Uterus (tissue), 4 donors: ENCODE data around the gene KCMF1. TPM values are rescaled to one million over a fixed set of nuclear protein-coding genes. Genes with fewer than 3 reads are reported as not detected.

Experiments used
- DNase-seq, 2 donors: peaks; one replicate each; pipeline ENCODE4 v3.0.0-alpha.2; 2019 to 2020
- H3K27ac ChIP-seq, 2 donors: fragments of 200-600 bp; sonication (generic); 1 replicate in 1 of 2; 2 replicates in 1 of 2; pipeline ENCODE4 v1.5.1; 2016 to 2018
- H3K27me3 ChIP-seq, 2 donors: fragments of 200-600 bp; sonication (generic); one replicate each; pipeline ENCODE4 v1.5.1; 2018 to 2019; ENCODE audit warnings: control low read depth in 1 of 2
- H3K36me3 ChIP-seq, 2 donors: fragments of 200-600 bp; sonication (generic); one replicate each; pipeline ENCODE4 v1.5.1; 2019; ENCODE audit warnings: control low read depth in 1 of 2
- H3K4me1 ChIP-seq, 2 donors: fragments of 200-600 bp; sonication (generic); one replicate each; pipeline ENCODE4 v1.5.1; 2018 to 2019; ENCODE audit warnings: control low read depth in 1 of 2
- H3K4me3 ChIP-seq, 2 donors: fragments of 200-600 bp; sonication (generic); 1 replicate in 1 of 2; 2 replicates in 1 of 2; pipeline ENCODE4 v1.5.1; 2018 to 2019; ENCODE audit warnings: mild to moderate bottlenecking in 1 of 2
- H3K9me3 ChIP-seq, 2 donors: fragments of 200-600 bp; sonication (generic); one replicate each; pipeline ENCODE4 v1.5.1; 2019; ENCODE audit warnings: control low read depth in 1 of 2
- POLR2A ChIP-seq, 2 donors: fragments of 450-650 bp; IDR thresholded peaks; one replicate each; pipeline ENCODE4 v1.6.1; 2016; ENCODE audit warnings: antibody characterized with exemption in 2 of 2, mild to moderate bottlenecking in 1 of 2, moderate library complexity in 1 of 2
- intact Hi-C: fragments of 100-400 bp; cut with DNase I; formaldehyde crosslinking; loops from one replicate; pipeline ENCODE4 v1.15.1; 2023; ENCODE audit warnings: low total_unique reads
- total RNA-seq, 4 donors: library from RNA; depleted of rRNA in 3 of 4; stranded (reverse); fragments of >200 nt in 3 of 4; gene quantifications; one replicate each; pipeline versions ENCODE4 v1.1.0 to v1.2.4, GENCODE V29; 2014 to 2023
- TF ChIP-seq, protein P1 (sequence below), 4 experiments: fragments of 200-600 bp in 2 of 4; fragments of 450-650 bp in 2 of 4; sonication (generic) in 2 of 4; IDR thresholded peaks; one replicate each; pipeline ENCODE4 v1.5.1; 2016 to 2019; ENCODE audit warnings: antibody characterized with exemption in 4 of 4, mild to moderate bottlenecking in 2 of 4, moderate library complexity in 1 of 4
- donor health status: DM: yes; HTN: yes; CAD: no.

Gene KCMF1
- total RNA-seq, 4 donors from 2014 or later, result 6.9 to 58.3 (median 35.9) TPM

DNA sequence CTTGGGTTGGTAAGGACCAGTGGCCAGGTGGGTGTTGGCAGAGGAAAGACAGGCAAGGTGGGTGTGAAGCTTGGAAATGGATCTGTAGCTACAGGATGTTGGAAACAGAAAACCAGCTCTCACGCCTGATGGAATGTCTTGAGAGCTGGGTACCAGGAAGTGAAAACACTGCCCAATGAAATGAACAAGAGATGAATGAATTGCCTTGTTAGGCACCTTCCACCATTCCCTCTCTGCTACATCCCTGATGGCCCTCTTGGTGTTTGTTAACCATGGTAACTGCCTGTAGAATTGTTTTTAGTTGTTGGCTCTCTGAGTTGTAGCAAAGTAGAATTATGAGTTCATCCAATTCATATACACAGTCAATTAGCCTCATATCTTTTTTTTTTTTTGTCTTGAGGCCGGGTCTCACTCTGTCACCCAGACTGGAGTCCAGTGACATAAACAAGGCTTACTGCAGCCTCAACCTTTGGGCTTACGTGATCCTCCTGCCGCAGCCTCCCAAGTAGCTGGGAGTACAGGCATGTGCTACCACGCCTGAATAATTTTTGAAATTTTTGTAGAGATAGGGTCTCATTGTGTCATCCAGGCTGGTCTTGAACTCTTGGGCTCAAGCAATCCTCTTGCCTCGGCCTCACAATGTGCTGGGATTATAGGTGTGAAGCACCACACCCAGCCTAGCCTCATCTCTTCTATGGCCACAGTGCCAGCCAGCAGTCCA, 9.5 kb downstream of the KCMF1 start:
- Histone ChIP-seq H3K4me1 (peaks cover 0 to 3% of the 10 kb centered on the region in 2 donors), H3K4me3 (no peak overlapping the region), H3K36me3 (no peaks in the 10 kb centered on the region), H3K27ac (no peak overlapping the region), H3K27me3 (no peaks in the 10 kb centered on the region), H3K9me3 (no peaks in the 10 kb centered on the region)
- TF ChIP-seq, protein P1, sequence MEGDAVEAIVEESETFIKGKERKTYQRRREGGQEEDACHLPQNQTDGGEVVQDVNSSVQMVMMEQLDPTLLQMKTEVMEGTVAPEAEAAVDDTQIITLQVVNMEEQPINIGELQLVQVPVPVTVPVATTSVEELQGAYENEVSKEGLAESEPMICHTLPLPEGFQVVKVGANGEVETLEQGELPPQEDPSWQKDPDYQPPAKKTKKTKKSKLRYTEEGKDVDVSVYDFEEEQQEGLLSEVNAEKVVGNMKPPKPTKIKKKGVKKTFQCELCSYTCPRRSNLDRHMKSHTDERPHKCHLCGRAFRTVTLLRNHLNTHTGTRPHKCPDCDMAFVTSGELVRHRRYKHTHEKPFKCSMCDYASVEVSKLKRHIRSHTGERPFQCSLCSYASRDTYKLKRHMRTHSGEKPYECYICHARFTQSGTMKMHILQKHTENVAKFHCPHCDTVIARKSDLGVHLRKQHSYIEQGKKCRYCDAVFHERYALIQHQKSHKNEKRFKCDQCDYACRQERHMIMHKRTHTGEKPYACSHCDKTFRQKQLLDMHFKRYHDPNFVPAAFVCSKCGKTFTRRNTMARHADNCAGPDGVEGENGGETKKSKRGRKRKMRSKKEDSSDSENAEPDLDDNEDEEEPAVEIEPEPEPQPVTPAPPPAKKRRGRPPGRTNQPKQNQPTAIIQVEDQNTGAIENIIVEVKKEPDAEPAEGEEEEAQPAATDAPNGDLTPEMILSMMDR (IDR thresholded peaks at IDR 0.05), result no peak
- no peak for DNase-seq
- intact Hi-C loops, result no loop called here

DNA sequence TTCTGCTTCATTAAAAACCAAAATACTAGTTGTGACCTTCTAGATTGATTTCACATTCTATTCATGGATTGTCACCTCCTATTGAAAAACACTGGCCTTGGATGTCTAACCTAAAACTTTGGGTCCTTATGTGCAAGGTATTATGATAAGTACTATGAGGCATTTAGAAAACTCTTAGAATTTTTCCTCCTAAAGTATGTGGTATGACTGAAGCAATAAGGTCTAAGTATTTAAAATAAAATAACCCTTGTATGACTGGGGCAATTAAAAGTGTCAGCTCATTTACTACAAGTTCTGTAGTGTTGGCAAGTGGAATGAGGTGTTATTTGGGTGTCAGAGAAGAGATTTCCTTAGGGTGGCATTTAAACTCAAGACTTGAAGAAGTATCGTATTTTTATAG, 15.1 kb downstream of the KCMF1 start:
- H3K4me3 ChIP-seq, result no peak overlapping the region
- TF ChIP-seq, protein P1 (IDR thresholded peaks at IDR 0.05), result no peak
- TF ChIP-seq POLR2A (IDR thresholded peaks at IDR 0.05), result no peak
- H3K9me3 ChIP-seq, result no peaks in the 10 kb centered on the region
- no peaks in the 10 kb centered on the region for H3K27me3 ChIP-seq
- H3K36me3 ChIP-seq, result no peaks in the 10 kb centered on the region
- intact Hi-C loops, result no loop called here
- no peak overlapping the region for H3K27ac ChIP-seq
- no peak for DNase-seq
- H3K4me1 ChIP-seq, result no peaks in the 10 kb centered on the region

DNA sequence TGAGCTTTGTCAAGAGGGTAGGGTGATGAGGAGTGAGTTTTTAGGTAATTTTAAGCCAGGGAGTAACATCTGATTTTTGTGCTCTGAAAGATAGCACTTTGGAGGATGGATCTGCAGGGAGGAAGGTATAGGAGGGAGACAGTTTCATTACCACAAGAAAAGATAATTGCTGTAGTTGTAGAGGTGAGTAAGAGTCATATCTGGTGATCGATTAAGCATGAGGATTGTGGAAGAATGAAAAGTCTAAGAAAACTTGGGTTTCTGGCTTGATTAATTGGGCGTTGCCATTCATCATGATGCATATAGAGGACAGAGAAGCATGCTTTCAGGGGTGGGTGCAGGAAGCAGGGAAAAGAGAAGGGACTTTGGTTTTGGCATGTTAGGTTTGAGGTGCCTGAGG, 18.5 kb downstream of the KCMF1 start:
- Histone ChIP-seq H3K27ac (no peak overlapping the region), H3K36me3 (no peaks in the 10 kb centered on the region), H3K27me3 (no peaks in the 10 kb centered on the region), H3K4me1 (no peaks in the 10 kb centered on the region), H3K4me3 (no peak overlapping the region), H3K9me3 (no peaks in the 10 kb centered on the region)
- DNase-seq, result no peak
- intact Hi-C loops, result no loop called here
- TF ChIP-seq POLR2A (IDR thresholded peaks at IDR 0.05), result no peak
- TF ChIP-seq, protein P1 (IDR thresholded peaks at IDR 0.05), result no peak

DNA sequence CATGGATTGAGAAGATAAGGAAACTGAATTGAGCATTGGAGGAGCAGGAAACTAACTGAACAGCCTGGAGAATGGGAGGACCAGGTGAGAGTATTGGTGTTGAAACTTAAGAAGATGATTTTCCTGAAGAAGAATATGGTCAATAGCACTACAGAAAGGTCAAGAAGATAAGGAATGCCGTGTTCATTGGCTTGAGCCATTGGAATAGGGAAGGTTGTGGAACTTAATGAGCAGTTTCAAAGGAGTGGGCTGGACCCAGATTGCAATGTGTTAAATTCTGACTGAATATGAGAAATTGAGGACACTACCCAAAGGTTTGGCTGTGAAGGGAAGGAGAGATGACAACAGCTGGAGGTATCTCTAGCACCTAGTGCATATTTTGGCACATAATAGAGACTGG, 19.0 kb downstream of the KCMF1 start:
- TF ChIP-seq, protein P1 (IDR thresholded peaks at IDR 0.05), result no peak
- no peak for TF ChIP-seq POLR2A (IDR thresholded peaks at IDR 0.05)
- Histone ChIP-seq H3K36me3 (no peaks in the 10 kb centered on the region), H3K27me3 (no peaks in the 10 kb centered on the region), H3K27ac (no peak overlapping the region), H3K9me3 (no peaks in the 10 kb centered on the region), H3K4me3 (no peak overlapping the region), H3K4me1 (no peaks in the 10 kb centered on the region)
- intact Hi-C loops, result no loop called here
- no peak for DNase-seq

DNA sequence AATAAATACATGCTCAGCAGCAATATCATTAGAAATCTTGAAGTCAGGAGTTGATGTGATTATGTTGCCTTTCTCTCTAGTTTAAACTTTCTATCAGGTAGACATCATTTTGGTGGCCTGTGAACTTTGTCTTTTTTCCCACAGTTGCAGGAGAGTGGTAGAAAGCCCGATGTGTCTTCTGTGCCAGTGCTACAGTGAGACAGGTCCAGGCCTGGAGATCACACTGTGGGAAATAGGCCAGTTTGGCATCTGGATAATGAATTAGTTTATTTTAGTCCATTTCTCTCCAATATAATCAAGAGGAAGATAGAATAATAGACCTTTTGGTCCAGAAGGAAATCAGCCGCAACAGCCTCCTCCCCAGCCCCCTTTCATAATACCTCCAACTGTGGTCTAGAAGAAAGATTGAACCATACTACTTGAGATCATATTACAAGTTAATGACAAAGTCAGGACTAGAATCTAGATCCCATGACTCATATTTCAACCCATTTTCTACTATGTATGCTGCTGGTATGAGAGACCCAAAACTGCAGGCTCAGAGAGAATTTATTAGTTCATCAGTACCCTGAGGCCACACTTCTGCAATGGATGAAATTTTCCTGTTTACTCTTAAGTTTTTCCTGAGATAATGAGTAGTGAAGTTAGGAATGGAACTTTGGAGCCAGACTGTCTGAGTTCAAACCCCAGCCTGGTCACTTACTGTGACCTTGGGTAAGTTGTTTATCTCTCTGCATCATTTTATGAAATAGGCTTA, 20.6 kb downstream of the KCMF1 start:
- H3K27me3 ChIP-seq, result no peaks in the 10 kb centered on the region
- no peak for TF ChIP-seq POLR2A (IDR thresholded peaks at IDR 0.05)
- TF ChIP-seq, protein P1 (IDR thresholded peaks at IDR 0.05), result no peak
- no peak overlapping the region for H3K27ac ChIP-seq
- DNase-seq, result no peak
- H3K9me3 ChIP-seq, result no peaks in the 10 kb centered on the region
- intact Hi-C loops, result no loop called here
- no peak overlapping the region for H3K4me3 ChIP-seq
- H3K36me3 ChIP-seq, result no peaks in the 10 kb centered on the region
- H3K4me1 ChIP-seq, result no peaks in the 10 kb centered on the region
